Measurements from ENCODE around the gene SHISA3. TPM values are rescaled to one million over a fixed set of nuclear protein-coding genes. Genes with fewer than 3 reads are reported as not detected.

SHISA3 gene
- total RNA-seq, 4 donors from 2014 or later: 6.9 to 55.5 (median 37.5) TPM

DNA sequence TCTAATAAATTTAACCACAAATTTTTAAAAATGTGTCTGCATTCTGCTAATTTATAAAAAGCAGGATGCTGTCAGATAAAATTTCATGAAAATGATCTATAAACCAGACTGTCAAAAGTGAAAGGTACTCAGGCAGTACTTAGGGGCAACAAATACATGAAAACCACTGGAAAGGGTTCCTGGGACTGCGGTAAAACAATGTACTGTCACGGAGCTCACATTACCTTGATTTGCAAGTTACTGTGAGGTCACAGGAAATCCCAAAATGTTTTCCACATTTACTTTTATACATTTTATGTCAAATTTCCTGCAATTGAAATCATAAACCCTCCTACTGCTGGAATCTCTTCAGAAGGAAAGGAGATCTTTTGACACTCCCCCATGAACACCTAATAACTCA is 45.3 kb downstream of the SHISA3 start:
- TF ChIP-seq, protein P1, sequence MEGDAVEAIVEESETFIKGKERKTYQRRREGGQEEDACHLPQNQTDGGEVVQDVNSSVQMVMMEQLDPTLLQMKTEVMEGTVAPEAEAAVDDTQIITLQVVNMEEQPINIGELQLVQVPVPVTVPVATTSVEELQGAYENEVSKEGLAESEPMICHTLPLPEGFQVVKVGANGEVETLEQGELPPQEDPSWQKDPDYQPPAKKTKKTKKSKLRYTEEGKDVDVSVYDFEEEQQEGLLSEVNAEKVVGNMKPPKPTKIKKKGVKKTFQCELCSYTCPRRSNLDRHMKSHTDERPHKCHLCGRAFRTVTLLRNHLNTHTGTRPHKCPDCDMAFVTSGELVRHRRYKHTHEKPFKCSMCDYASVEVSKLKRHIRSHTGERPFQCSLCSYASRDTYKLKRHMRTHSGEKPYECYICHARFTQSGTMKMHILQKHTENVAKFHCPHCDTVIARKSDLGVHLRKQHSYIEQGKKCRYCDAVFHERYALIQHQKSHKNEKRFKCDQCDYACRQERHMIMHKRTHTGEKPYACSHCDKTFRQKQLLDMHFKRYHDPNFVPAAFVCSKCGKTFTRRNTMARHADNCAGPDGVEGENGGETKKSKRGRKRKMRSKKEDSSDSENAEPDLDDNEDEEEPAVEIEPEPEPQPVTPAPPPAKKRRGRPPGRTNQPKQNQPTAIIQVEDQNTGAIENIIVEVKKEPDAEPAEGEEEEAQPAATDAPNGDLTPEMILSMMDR (IDR thresholded peaks at IDR 0.05): no peak
- no peak for TF ChIP-seq EP300 (IDR thresholded peaks at IDR 0.05)
- TF ChIP-seq POLR2A (IDR thresholded peaks at IDR 0.05): no peak
- no peak for DNase-seq (ENCODE audit: low spot score in 2 of 2)
- no peaks in the 10 kb centered on the region for H3K9me3 ChIP-seq
- no peak overlapping the region for H3K4me3 ChIP-seq
- H3K36me3 ChIP-seq: peaks cover 0 to 33% (median 0%) of the 10 kb centered on the region in 3 donors
- no peaks in the 10 kb centered on the region for H3K27me3 ChIP-seq
- no peaks in the 10 kb centered on the region for H3K4me1 ChIP-seq
- 75 to 92% methylated on average over 2 of the region's 2 CpGs for WGBS, 2 donors
- no peak overlapping the region for H3K27ac ChIP-seq

DNA sequence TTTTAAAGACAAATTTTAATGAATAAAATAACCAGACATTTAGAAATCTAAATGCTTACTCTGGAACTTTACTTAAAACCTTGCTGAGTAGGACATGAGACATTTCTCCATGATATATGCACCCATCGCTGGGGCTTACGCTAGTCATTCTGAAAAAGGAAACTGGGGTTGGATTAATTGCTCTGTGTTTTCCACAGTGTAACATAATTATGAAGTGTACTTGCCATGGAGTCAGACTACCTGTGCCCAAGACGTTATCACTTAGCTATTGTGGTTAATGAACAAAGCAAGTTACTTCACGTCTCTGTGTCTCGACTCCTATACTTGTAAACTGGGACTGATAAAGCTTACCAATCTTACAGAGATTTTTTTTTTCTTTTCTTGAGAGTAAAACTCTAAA is 47.8 kb downstream of the SHISA3 start:
- H3K9me3 ChIP-seq: no peaks in the 10 kb centered on the region
- H3K27me3 ChIP-seq: no peaks in the 10 kb centered on the region
- 93 to 95% methylated on average over 5 of the region's 5 CpGs for WGBS, 2 donors
- H3K36me3 ChIP-seq: peaks cover 0 to 24% (median 0%) of the 10 kb centered on the region in 3 donors
- DNase-seq (ENCODE audit: low spot score in 2 of 2): no peak
- H3K4me1 ChIP-seq: no peaks in the 10 kb centered on the region
- no peak overlapping the region for H3K27ac ChIP-seq
- TF ChIP-seq POLR2A (IDR thresholded peaks at IDR 0.05) (no peak), EP300 (IDR thresholded peaks at IDR 0.05) (no peak)
- TF ChIP-seq, protein P1 (IDR thresholded peaks at IDR 0.05): no peak
- H3K4me3 ChIP-seq: no peak overlapping the region

DNA sequence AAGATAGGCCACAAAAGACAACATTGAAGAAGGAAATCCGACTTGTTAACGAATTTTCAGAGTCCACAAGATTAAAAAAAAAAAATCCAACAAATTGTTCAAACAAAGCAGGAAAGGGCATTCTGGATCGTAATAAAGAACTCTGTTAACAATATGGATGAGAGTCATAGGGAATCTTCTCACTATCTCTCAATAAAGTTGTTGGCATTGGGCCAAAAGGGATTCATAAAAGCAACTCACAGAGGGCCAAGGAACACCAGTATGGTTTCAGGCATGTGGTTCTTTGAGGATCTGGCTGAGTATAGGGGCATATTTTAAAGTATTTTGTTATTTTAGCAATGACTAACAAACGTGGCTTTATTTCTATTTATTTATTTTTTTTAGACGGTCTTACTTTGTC is 49.5 kb downstream of the SHISA3 start:
- DNase-seq (ENCODE audit: low spot score in 2 of 2): no peak
- 63 to 70% methylated on average over 5 of the region's 5 CpGs for WGBS, 2 donors

More for the DNA sequence above, 49.5 kb downstream of the SHISA3 start:
- H3K27ac ChIP-seq: no peak overlapping the region
- no peaks in the 10 kb centered on the region for H3K27me3 ChIP-seq
- H3K4me1 ChIP-seq: peaks cover 0 to 3% (median 0%) of the 10 kb centered on the region in 4 donors
- no peak overlapping the region for H3K4me3 ChIP-seq
- H3K36me3 ChIP-seq: peaks cover 0 to 38% (median 0%) of the 10 kb centered on the region in 3 donors
- no peaks in the 10 kb centered on the region for H3K9me3 ChIP-seq
- TF ChIP-seq, protein P1 (IDR thresholded peaks at IDR 0.05): no peak
- no peak for TF ChIP-seq EP300 (IDR thresholded peaks at IDR 0.05)
- no peak for TF ChIP-seq POLR2A (IDR thresholded peaks at IDR 0.05)

Other genes with a start within 250 kb of the SHISA3 start
- under 1 TPM; 0.22 to 0.98 (median 0.51) TPM for gene BEND4, start 244.8 kb upstream of the SHISA3 start, total RNA-seq